Common myeloid progenitor, CD34-positive (primary cell): ENCODE measurements around the gene CLIP2.
"Not testable (repeated sequence)": the region's sequence is repeated elsewhere in the genome, so short reads cannot be mapped to it uniquely, and the experiment has no call there.

Experiments
- CTCF ChIA-PET: fragments of 350-600 bp; sonication (Branson Sonifier 250); formaldehyde crosslinking; loops from one replicate; lab custom pipeline; 2021; ENCODE audit warnings: antibody characterized with exemption; lab: Charles Lee
- POLR2A ChIA-PET: fragments of 350-600 bp; sonication (Branson Sonifier 250); formaldehyde crosslinking; loops from one replicate; lab custom pipeline; 2021; ENCODE audit warnings: antibody characterized with exemption; lab: Charles Lee
- DNase-seq, 3 donors: peaks; one replicate each; pipeline versions ENCODE4 v3.0.0 to v3.0.0-alpha.2; 2013
- H3K27ac ChIP-seq, 2 experiments: 1 replicate in 1 of 2; 2 replicates in 1 of 2; pipeline ENCODE4 v1.7.0; 2013; ENCODE audit warnings: inconsistent platforms in 2 of 2, low read length in 2 of 2, mild to moderate bottlenecking in 2 of 2, low read depth in 1 of 2, moderate library complexity in 1 of 2; ENCODE audit not compliant: severe bottlenecking in 2 of 2, insufficient read depth in 1 of 2, poor library complexity in 1 of 2
- H3K27me3 ChIP-seq, 5 experiments: replicated peaks in 2 of 5; 1 replicate in 3 of 5; 2 replicates in 2 of 5; pipeline versions ENCODE4 v1.6.1 to v1.7.0; 2013; ENCODE audit warnings: low read length in 4 of 5, mild to moderate bottlenecking in 2 of 5, moderate library complexity in 2 of 5, inconsistent platforms in 1 of 5; ENCODE audit not compliant: insufficient read depth in 5 of 5, control insufficient read depth in 4 of 5
- H3K36me3 ChIP-seq, 4 experiments: 1 replicate in 2 of 4; 2 replicates in 2 of 4; pipeline versions ENCODE4 v1.6.1 to v1.7.0; 2013; ENCODE audit warnings: low read length in 3 of 4, control low read depth in 1 of 4, mild to moderate bottlenecking in 1 of 4; ENCODE audit not compliant: control insufficient read depth in 4 of 4, insufficient read depth in 4 of 4
- H3K4me1 ChIP-seq, 4 experiments: 1 replicate in 3 of 4; 2 replicates in 1 of 4; pipeline versions ENCODE4 v1.6.1 to v1.7.1; 2013; ENCODE audit warnings: low read length in 3 of 4, mild to moderate bottlenecking in 3 of 4, control low read depth in 1 of 4, inconsistent platforms in 1 of 4, moderate library complexity in 1 of 4; ENCODE audit not compliant: control insufficient read depth in 4 of 4, insufficient read depth in 4 of 4; ENCODE audit errors: control extremely low read depth in 1 of 4
- H3K4me3 ChIP-seq, 7 experiments: 1 replicate in 4 of 7; 2 replicates in 3 of 7; pipeline versions ENCODE4 v1.5.1 to v1.7.0; 2013; ENCODE audit warnings: mild to moderate bottlenecking in 7 of 7, low read length in 6 of 7, moderate library complexity in 6 of 7, inconsistent platforms in 2 of 7, low read depth in 2 of 7, control low read depth in 1 of 7; ENCODE audit not compliant: insufficient read depth in 4 of 7, control insufficient read depth in 1 of 7; ENCODE audit errors: extremely low read depth in 1 of 7
- H3K9me3 ChIP-seq, 5 experiments: 1 replicate in 4 of 5; 2 replicates in 1 of 5; pipeline versions ENCODE4 v1.6.1 to v1.7.1; 2013; ENCODE audit warnings: low read length in 4 of 5, mild to moderate bottlenecking in 2 of 5, inconsistent platforms in 1 of 5, low read depth in 1 of 5, moderate library complexity in 1 of 5; ENCODE audit not compliant: control insufficient read depth in 4 of 5, insufficient read depth in 2 of 5; ENCODE audit errors: control extremely low read depth in 1 of 5
- WGBS: methylation state at CpG from one replicate; pipeline ENCODE4 v1.1.5; 2013; ENCODE audit not compliant: insufficient coverage; 5-methylcytosine and 5-hydroxymethylcytosine counted together

The CLIP2 gene

GRCh38 chr7:74396993-74397392 lies 107.8 kb downstream of the CLIP2 start:
- H3K27ac ChIP-seq: no peak overlapping the region
- H3K9me3 ChIP-seq: peaks cover 0 to 2% (median 0%) of the 10 kb centered on the region in 5 experiments
- H3K36me3 ChIP-seq: peaks cover 8 to 60% (median 36%) of the 10 kb centered on the region in 4 experiments
- ChIA-PET CTCF (no interaction called here), POLR2A (no interaction called here)
- no peaks in the 10 kb centered on the region for H3K27me3 ChIP-seq
- H3K4me1 ChIP-seq: peaks cover 0 to 5% (median under 1%) of the 10 kb centered on the region in 4 experiments
- H3K4me3 ChIP-seq: no peak overlapping the region
- 98% methylated on average over 8 of the region's 11 CpGs for WGBS
- DNase-seq: no peak

- ChIA-PET POLR2A (no interaction called here), CTCF (interaction anchor here (0.6 to 6.0 kb wide), 2 partner anchors 54 to 191 kb away, joined by 3 to 65 read pairs; partner anchors contain the start of gene LAT2)
- Histone ChIP-seq H3K4me1 (peaks cover 0 to 2% (median under 1%) of the 10 kb centered on the region in 4 experiments), H3K27me3 (no peaks in the 10 kb centered on the region), H3K9me3 (peaks cover 0 to 2% (median 0%) of the 10 kb centered on the region in 5 experiments), H3K27ac (no peak overlapping the region), H3K4me3 (no peak overlapping the region), H3K36me3 (peaks cover 8 to 67% (median 37%) of the 10 kb centered on the region in 4 experiments)
- WGBS: 96% methylated on average over 6 of the region's 8 CpGs
- DNase-seq: no peak
Measured at GRCh38 chr7:74398426-74398825, 109.2 kb downstream of the CLIP2 start.

DNA sequence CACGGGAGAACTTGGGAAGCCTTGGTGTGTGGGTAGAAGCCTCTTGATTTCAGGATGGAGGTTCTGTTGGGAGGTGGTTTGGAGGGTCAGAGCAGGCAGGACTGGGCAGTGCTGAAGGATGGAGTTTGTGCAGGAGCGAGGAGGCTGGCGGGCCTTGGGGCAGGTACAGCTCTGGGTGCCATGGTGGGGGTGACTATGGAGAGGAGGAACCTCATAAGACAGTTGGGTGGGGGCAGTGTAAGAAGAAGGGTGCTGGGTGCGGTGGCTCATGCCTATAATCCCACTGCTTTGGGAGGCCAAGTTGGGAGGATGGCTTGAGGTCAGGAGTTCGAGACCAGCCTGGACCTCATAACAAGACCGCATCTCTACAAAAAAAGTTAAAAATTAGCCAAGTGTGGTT lies 109.8 kb downstream of the CLIP2 start:
- peaks cover 8 to 72% (median 42%) of the 10 kb centered on the region in 4 experiments for H3K36me3 ChIP-seq
- no peak overlapping the region for H3K4me3 ChIP-seq
- peaks cover 0 to 2% (median 0%) of the 10 kb centered on the region in 5 experiments for H3K9me3 ChIP-seq
- no peak overlapping the region for H3K27ac ChIP-seq
- DNase-seq: no peak
- CTCF ChIA-PET: interaction anchor here (6.0 kb wide), 1 partner anchor 192 kb away, joined by 65 read pairs; the partner anchor contains the start of gene LAT2
- no peaks in the 10 kb centered on the region for H3K27me3 ChIP-seq
- POLR2A ChIA-PET: no interaction called here
- 94% methylated on average over 6 of the region's 6 CpGs for WGBS
- no peaks in the 10 kb centered on the region for H3K4me1 ChIP-seq

GRCh38 chr7:74400420-74401136 lies 111.4 kb downstream of the CLIP2 start:
- DNase-seq: no peak
- no peaks in the 10 kb centered on the region for H3K4me1 ChIP-seq
- WGBS: 97% methylated on average over 20 of the region's 22 CpGs
- no peaks in the 10 kb centered on the region for H3K27me3 ChIP-seq
- H3K9me3 ChIP-seq: peaks cover 0 to under 1% (median 0%) of the 10 kb centered on the region in 5 experiments
- no peak overlapping the region for H3K27ac ChIP-seq
- peaks cover 4 to 75% (median 51%) of the 10 kb centered on the region in 4 experiments for H3K36me3 ChIP-seq
- H3K4me3 ChIP-seq: no peak overlapping the region
- ChIA-PET POLR2A (interaction anchor here (0.5 to 1.0 kb wide), 2 partner anchors 196 to 226 kb away, joined by 3 read pairs; no protein-coding TSS in a partner anchor), CTCF (interaction anchor here (0.6 to 6.0 kb wide), 38 partner anchors 10 to 574 kb away, joined by 3 to 65 read pairs (median 4); partner anchors contain the start of gene LAT2)

DNA sequence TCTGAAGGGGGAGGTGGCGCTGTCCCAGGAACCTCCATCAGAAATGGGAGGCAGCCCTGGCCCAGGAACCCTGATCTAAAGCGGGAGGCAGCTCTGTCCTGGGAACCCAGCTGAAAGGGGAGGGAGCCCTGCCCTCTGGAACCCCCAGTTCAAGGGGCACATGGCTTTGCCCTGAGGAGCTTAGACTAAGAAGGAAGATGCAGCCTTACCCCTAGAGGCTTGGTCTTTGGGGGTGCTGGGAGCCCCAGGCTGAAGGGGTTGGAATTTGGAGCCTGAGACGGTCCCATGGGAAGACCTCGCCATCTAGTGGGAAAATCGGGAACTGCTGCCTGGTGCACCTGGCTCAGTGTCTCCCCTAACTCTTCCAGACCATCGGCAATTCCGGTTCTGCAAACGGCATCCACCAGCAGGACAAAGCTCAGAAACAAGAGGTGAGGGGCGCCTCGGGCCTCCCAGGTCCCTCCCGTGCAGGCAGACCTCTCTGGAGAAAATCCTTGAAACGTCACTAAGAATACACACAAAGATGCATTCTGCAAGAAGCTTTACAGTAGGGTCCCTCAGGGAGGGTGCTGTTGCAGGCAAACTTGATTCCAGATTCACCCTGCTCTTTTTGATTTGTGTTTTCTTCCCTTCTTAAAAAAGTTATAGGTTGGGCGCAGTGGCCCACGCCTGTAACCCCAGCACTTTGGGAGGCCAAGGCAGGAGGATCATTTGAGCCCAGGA lies 112.1 kb downstream of the CLIP2 start:
- DNase-seq: peak; percentile 55 to 78 (median 67)
- Histone ChIP-seq H3K27ac (no peak overlapping the region), H3K27me3 (no peaks in the 10 kb centered on the region), H3K4me3 (no peak overlapping the region), H3K4me1 (no peaks in the 10 kb centered on the region), H3K9me3 (no peaks in the 10 kb centered on the region), H3K36me3 (peaks cover 4 to 68% (median 45%) of the 10 kb centered on the region in 4 experiments)
- ChIA-PET POLR2A (interaction anchor here (1.0 kb wide), 1 partner anchor 226 kb away, joined by 3 read pairs; no protein-coding TSS in a partner anchor), CTCF (interaction anchor here (0.6 to 6.0 kb wide), 38 partner anchors 9 to 574 kb away, joined by 3 to 65 read pairs (median 4); partner anchors contain the start of gene LAT2)
- 55% methylated on average over 14 of the region's 14 CpGs for WGBS

DNA sequence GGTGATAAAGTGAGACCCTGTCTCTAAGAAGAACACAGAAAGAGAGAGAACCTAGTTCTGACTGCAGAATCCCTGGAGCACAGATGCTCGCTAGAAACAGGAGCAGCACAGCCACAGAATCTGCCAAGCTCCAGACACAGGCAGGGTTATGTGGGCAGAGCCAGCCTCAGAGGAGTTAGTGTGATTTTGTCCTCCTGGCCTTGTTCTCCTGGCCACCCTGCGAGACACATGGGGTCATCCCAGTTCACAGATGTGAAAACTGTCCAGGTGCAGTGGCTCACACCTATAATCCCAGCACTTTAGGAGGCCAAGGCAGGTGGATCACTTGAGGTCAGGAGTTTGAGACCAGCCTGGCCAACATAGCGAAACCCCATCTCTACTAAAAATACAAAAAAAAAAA lies 113.5 kb downstream of the CLIP2 start:
- H3K9me3 ChIP-seq, POLR2A ChIA-PET, H3K27ac ChIP-seq, H3K27me3 ChIP-seq, H3K4me1 ChIP-seq, DNase-seq, H3K4me3 ChIP-seq: not testable (repeated sequence)
- peaks cover 4 to 57% (median 36%) of the 10 kb centered on the region in 4 experiments for H3K36me3 ChIP-seq
- 100% methylated on average over 1 of the region's 3 CpGs for WGBS
- CTCF ChIA-PET: interaction anchor here (0.6 to 6.0 kb wide), 7 partner anchors 28 to 336 kb away, joined by 3 to 65 read pairs (median 3); partner anchors contain the start of gene LAT2
